NCI-H524 (cell line): ENCODE measurements around the gene TMEM253.
A peak's percentile ranks its signal among the peaks of the same experiment; 100 is the strongest.

ENCODE experiments used
- DNase-seq, 2 experiments: peaks; one replicate each; lab custom pipeline; 2025; lab: John Stamatoyannopoulos, UW

Gene TMEM253

DNA sequence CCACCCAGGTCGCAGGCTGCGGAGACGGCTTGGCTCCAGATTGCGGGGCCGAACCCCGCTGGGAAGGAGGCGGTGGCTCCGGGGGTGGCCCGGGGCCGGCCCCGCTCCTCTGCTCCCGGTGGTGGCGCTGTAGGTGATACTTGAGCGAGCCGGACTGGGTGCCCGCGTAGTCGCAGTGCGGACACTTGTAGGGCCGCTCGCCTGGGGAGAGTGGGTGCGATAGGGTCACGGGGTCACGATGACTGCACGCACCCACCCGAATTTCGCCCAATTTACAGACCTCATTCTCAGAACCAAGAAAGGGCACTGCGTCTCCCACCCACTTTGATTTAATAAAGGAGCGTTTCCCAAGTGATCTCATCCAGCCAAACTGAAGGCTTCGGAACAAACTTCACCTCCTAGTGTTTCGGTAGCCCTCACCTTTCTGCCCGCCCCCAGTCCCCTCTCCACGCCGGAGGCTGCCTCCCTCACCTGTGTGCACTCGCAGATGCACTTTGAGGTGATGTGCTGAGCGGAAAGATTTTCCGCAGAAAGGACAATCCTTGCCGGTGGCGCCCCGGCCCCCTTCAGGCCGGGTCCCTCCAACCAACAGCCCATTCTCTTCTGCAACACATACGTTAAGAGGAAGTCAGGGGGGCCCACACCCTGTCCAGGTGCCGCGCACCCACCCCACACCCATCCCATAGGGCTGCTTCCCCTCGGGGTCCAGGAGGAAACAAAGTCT is 9.8 kb upstream of the TMEM253 start:
- no peak for DNase-seq

GRCh38 chr14:21091821-21092272 is 9.0 kb upstream of the TMEM253 start:
- no peak for DNase-seq

DNA sequence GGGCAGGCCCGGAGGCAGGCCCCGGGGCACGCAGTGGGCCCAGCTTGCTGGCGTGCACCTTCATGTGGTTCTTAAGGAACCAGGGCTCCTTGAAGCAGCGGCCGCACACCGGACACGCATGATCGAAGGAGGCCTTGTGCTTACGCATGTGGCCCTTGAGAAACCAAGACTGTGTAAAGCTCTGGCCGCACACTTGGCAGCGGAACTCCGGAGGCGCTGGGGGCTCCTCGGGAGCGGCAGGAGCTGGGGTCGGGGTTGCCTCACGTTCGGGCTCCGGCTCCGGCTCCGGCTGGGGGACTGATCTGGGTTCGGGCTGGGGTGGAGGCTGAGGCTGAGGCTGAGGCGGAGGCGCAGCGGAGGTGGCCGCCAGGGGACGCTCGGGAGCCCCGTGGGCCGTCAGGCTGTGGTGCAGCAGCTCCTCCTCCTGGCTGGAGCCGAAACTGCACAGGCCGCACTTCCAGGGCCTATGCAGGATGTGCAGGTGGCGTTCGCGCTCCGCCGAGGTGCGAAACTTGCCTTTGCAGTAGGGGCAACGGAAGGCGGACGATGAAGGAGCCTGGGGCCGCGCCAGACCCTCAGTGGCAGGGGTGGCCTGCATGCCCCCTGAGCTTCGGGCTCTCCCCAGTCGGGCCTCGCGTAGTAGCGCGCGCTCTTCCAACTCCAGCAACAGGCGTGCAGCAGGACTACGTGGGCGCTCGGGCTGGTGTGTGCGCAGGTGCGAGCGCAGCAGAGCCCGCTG is 8.4 kb upstream of the TMEM253 start:
- DNase-seq, result peak; percentile 14 to 67

- DNase-seq, result no peak
These were observed 7.8 kb upstream of the TMEM253 start for GRCh38 chr14:21093018-21093417.

- peak; percentile 99 to 100 for DNase-seq
These were observed 6.8 kb upstream of the TMEM253 start for GRCh38 chr14:21093769-21094681.

- peak; percentile 79 to 93 for DNase-seq
These were observed 5.2 kb upstream of the TMEM253 start for GRCh38 chr14:21095430-21096205.

- peak in 1 of 2 experiments; percentile 65 for DNase-seq
These were observed 4.4 kb upstream of the TMEM253 start for GRCh38 chr14:21096438-21096837.

DNA sequence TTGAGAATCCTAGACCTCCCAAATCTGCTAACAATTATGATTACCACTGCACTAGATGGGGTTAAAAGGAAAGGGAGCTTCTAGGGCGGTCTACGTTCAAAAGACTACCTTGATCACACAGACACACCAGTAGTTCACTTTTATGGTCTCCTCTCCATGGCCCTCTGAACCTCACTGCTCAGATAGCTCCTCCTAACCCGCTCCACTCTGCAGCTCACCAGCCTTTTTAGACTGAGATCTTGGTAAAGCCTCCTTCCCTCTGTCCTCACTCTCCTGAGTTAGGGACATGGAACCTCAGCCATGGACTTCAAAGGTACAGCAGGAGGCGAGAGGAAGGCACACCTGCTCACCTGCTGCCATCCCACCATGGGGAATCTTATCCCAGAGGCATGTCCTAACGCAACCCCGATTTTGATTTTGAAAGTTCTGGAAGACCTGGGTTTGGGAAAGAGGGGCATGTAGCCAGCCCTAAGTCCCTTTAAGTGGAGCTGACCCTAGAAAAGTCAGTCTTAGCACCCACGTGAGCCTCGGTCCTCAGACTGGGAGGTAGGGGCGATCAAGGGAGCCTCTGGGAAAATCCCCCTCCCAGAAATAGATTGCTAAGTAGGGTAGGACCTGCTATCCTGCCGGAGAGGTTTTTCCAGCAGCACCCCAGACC is 3.8 kb upstream of the TMEM253 start:
- DNase-seq, result peak in 1 of 2 experiments; percentile 42

GRCh38 chr14:21097636-21098075 is 3.2 kb upstream of the TMEM253 start:
- peak in 1 of 2 experiments; percentile 53 for DNase-seq

DNA sequence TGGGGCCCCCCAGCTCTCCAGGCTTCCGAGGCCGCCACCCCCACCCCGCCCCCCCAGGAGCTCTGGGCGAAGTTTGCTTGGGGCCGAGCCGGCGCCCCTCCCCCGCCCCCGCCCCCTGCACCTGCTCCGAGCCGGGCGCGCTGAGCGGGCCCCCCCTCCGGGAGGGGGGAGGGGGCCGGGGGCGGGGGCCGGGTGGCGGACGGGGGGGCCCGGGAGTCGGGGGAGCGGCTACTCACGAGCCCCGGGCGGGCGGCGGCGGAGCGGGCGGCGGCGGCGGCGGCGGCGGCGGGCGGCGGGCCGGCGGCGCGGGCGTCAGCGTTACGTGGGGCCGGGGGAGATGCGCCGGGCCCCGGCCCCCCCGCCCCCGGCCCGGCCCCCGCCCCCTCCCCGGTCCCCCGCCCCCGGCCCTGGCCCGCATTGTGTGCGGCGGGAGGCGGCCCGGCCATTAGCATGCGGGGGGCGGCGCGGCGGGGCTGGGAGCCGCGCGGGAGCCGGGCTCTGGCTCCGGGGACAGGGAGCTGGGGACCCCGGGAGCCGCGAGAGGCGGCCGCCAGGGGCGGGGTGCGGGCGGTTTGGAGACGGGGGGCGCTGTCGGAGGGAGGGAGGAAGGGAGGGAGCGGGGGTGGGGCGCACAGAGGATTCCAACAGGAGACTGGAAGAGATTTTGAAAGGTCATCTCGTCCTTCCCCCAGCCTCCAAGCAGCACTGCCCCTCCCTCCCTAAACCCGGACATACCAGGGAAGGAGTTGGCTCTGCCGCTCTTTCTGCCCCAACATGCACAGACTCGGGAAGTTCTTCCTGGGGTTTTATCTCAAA is 2.6 kb upstream of the TMEM253 start, which contains the start of gene ZNF219:
TSS of gene ZNF219 (minus strand) at position 580 of the 816 bp plus-strand sequence. CDS start 5,064 bp downstream, outside the sequence.
- DNase-seq, result peak; percentile 71 to 73

- no peak for DNase-seq
These were observed 1.8 kb upstream of the TMEM253 start for GRCh38 chr14:21098892-21099595.

DNA sequence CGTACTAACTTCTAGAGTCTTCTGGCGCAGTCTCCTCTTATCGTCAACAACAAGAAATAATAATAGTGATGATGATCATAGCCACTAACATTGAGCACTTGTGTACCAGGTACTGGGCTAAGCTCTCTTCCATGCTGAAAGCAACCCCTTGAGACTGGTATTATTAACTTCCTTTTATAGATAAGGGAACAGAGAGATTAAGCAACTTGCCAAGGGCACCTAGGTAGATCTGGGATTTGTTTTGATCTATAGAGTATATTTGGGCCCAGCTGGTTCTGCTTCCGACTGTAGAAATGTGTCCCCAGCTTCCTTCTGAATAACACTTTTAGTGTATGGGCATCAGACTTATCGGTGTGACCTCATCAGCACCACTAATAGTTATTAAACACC is 1.3 kb upstream of the TMEM253 start:
- no peak for DNase-seq

DNA sequence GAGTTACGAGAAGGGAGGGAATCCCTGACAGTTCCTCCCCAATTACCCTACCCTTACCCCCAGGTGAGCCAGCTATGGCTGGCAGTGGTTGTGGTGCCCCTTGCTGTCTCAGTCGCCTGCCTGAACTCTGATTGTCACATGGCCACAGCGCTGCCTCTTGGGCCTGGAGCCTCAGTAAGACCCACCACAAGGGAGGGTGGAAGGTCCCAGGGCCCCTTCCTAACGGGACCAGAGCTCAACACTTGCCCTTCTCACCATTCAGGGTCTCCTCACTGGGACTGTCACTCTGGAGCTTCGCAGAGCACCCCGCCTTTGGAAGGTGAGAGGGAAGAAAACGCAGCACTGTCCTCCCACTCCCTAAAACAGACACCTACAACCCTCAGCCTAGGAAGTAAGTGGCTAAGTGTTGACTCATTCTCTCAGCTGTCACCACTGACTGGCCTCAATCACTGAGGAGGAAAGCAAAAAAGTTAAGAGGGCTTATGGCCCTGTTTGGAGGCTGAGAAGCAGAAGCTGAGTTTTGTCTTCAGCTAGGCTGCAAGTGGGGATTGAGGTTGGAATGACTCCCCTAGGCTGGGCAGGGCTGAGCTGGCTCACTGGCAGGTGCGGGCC is 1.0 kb downstream of the TMEM253 start:
- no peak for DNase-seq

GRCh38 chr14:21102521-21103410 is 1.9 kb downstream of the TMEM253 start:
- DNase-seq, result peak; percentile 6 to 32

- no peak for DNase-seq
These were observed 2.5 kb downstream of the TMEM253 start for GRCh38 chr14:21103411-21103709.

GRCh38 chr14:21103710-21104447 is 3.0 kb downstream of the TMEM253 start:
- peak; percentile 97 to 98 for DNase-seq

DNA sequence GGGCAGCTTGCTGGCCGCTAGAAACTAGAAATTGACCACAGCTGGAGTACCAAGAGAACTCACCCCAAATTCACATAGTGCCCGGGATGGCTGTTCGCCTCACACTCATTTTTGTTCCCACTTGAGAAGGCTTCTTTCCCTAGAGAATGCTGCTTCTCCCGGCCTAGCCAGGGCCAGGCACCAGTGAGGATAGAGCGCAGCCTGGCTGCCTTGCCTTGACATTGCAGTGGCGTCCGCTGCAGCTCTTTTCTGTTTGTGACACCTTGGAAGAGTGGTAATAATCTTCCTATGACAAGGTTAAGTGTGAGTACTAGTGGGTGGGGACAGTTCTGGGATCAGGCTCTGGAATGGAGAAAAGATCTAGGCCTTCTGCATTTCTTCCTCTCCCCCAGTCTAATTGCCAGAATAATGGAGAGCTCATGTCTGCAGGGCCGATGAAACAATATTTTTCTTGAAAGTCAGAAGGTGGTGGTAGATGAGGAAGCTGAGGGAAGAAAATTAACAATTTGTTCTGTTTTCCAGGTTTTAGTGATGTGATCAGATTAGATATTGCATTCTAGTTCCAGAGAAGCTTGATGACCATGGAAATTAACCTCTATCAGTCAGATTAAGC is 3.7 kb downstream of the TMEM253 start:
- peak; percentile 86 to 95 for DNase-seq
